Liver (tissue), 9 donors: Measurements from ENCODE around the gene ZKSCAN3. TPM values are rescaled to one million over a fixed set of nuclear protein-coding genes. Genes with fewer than 3 reads are reported as not detected.

Experiments used
- DNase-seq: peaks from one replicate; pipeline ENCODE4 v3.0.0-alpha.2; 2017; ENCODE audit warnings: low spot score
- H3K27ac ChIP-seq, 2 donors: one replicate each; pipeline ENCODE4 v1.7.0; 2013; ENCODE audit warnings: inconsistent platforms in 2 of 2, low read length in 2 of 2, control low read depth in 1 of 2, low read depth in 1 of 2, mild to moderate bottlenecking in 1 of 2
- H3K27me3 ChIP-seq, 4 donors: one replicate each; pipeline versions ENCODE4 v1.6.1 to v1.7.0; 2013; ENCODE audit warnings: low read length in 3 of 4, inconsistent platforms in 1 of 4, mild to moderate bottlenecking in 1 of 4, moderate library complexity in 1 of 4; ENCODE audit not compliant: control insufficient read depth in 4 of 4, insufficient read depth in 4 of 4
- H3K36me3 ChIP-seq, 4 donors: one replicate each; pipeline versions ENCODE4 v1.6.1 to v1.7.0; 2013; ENCODE audit warnings: low read length in 3 of 4, mild to moderate bottlenecking in 3 of 4, low read depth in 1 of 4, moderate library complexity in 1 of 4; ENCODE audit not compliant: control insufficient read depth in 4 of 4, insufficient read depth in 3 of 4
- H3K4me1 ChIP-seq, 4 donors: one replicate each; pipeline versions ENCODE4 v1.6.1 to v1.7.0; 2013; ENCODE audit warnings: low read length in 3 of 4, mild to moderate bottlenecking in 3 of 4, moderate library complexity in 1 of 4; ENCODE audit not compliant: control insufficient read depth in 4 of 4, insufficient read depth in 4 of 4
- H3K4me3 ChIP-seq, 3 donors: one replicate each; pipeline versions ENCODE4 v1.6.1 to v1.7.0; 2013; ENCODE audit warnings: low read length in 3 of 3, control low read depth in 1 of 3, low read depth in 1 of 3, mild to moderate bottlenecking in 1 of 3
- H3K9ac ChIP-seq, 2 donors: one replicate each; pipeline ENCODE4 v1.7.0; 2013; ENCODE audit warnings: low read length in 2 of 2, mild to moderate bottlenecking in 2 of 2, moderate library complexity in 2 of 2, control low read depth in 1 of 2, low read depth in 1 of 2
- H3K9me3 ChIP-seq, 4 donors: one replicate each; pipeline versions ENCODE4 v1.6.1 to v1.7.0; 2013; ENCODE audit warnings: low read length in 3 of 4; ENCODE audit not compliant: control insufficient read depth in 4 of 4
- EGR1 ChIP-seq, 2 donors: IDR thresholded peaks; 2 replicates each; pipeline ENCODE4 v1.6.1; 2016 to 2018; ENCODE audit warnings: antibody characterized with exemption in 2 of 2, low read depth in 2 of 2
- FOXA1 ChIP-seq: IDR thresholded peaks from 2 replicates; pipeline ENCODE4 v1.6.1; 2016; ENCODE audit warnings: antibody characterized with exemption
- FOXA2 ChIP-seq: IDR thresholded peaks from 2 replicates; pipeline ENCODE4 v1.6.1; 2016; ENCODE audit warnings: antibody characterized with exemption
- GABPA ChIP-seq, 2 donors: IDR thresholded peaks in 1 of 2; conservative IDR thresholded peaks in 1 of 2; 2 replicates each; pipeline ENCODE4 v1.6.1; 2016; ENCODE audit warnings: antibody characterized with exemption in 2 of 2, mild to moderate bottlenecking in 1 of 2, moderate library complexity in 1 of 2
- HNF4A ChIP-seq, 2 donors: conservative IDR thresholded peaks; 2 replicates each; pipeline ENCODE4 v1.6.1; 2016; ENCODE audit warnings: antibody characterized with exemption in 2 of 2, mild to moderate bottlenecking in 2 of 2
- HNF4G ChIP-seq: IDR thresholded peaks from 2 replicates; pipeline ENCODE4 v1.6.1; 2016; ENCODE audit warnings: antibody characterized with exemption
- JUND ChIP-seq, 2 donors: IDR thresholded peaks; 2 replicates each; pipeline ENCODE4 v1.6.1; 2016; ENCODE audit warnings: antibody characterized with exemption in 2 of 2
- NR2F2 ChIP-seq: IDR thresholded peaks from 2 replicates; pipeline ENCODE4 v1.6.1; 2016; ENCODE audit warnings: antibody characterized with exemption
- RAD21 ChIP-seq, 2 donors: IDR thresholded peaks; 2 replicates each; pipeline ENCODE4 v1.6.1; 2016; ENCODE audit warnings: antibody characterized with exemption in 2 of 2, mild to moderate bottlenecking in 2 of 2
- RXRA ChIP-seq, 2 donors: IDR thresholded peaks; 2 replicates each; pipeline ENCODE4 v1.6.1; 2017 to 2018; ENCODE audit warnings: antibody characterized with exemption in 2 of 2, mild to moderate bottlenecking in 1 of 2
- SP1 ChIP-seq: IDR thresholded peaks from 2 replicates; pipeline ENCODE4 v1.6.1; 2018; ENCODE audit warnings: antibody characterized with exemption, mild to moderate bottlenecking
- TAF1 ChIP-seq: conservative IDR thresholded peaks from 2 replicates; pipeline ENCODE4 v1.6.1; 2016; ENCODE audit warnings: antibody characterized with exemption, mild to moderate bottlenecking
- YY1 ChIP-seq: IDR thresholded peaks from 2 replicates; pipeline ENCODE4 v1.6.1; 2016; ENCODE audit warnings: antibody characterized with exemption, mild to moderate bottlenecking
- WGBS: extraction: QIAGEN DNeasy Blood & Tissue Kit; methylation state at CpG from one replicate; pipeline ENCODE4 v1.1.7; 2013; 5-methylcytosine and 5-hydroxymethylcytosine counted together
- polyA plus RNA-seq, 2 donors: library from polyadenylated mRNA; stranded (reverse) in 1 of 2; unstranded in 1 of 2; fragments of 200-250 nt in 1 of 2; fragments of >200 nt in 1 of 2; fragmentation: Nextera tagmentation in 1 of 2; extraction: Ambion mirVana in 1 of 2; gene quantifications; one replicate each; pipeline versions ENCODE4 v1.2.1 to v1.2.3, GENCODE V29; 2013 to 2015
- total RNA-seq, 2 donors: library from RNA; depleted of rRNA; stranded (reverse); fragments of >200 nt; gene quantifications; one replicate each; pipeline ENCODE4 v1.2.3, GENCODE V29; 2014
- TF ChIP-seq, protein P1 (sequence below): IDR thresholded peaks from 2 replicates; pipeline ENCODE4 v1.6.1; 2016; ENCODE audit warnings: antibody characterized with exemption
- TF ChIP-seq, protein P2 (sequence below): fragments of 150-350 bp; IDR thresholded peaks from 2 replicates; pipeline ENCODE4 v1.5.1; 2017; ENCODE audit warnings: improper control_type of control experiment, low read depth, low read length; ENCODE audit not compliant: missing input control
- TF ChIP-seq, protein P3 (sequence below): IDR thresholded peaks from 2 replicates; pipeline ENCODE4 v1.6.1; 2016; ENCODE audit warnings: antibody characterized with exemption, mild to moderate bottlenecking
- TF ChIP-seq, protein P4 (sequence below): IDR thresholded peaks from 2 replicates; pipeline ENCODE4 v1.6.1; 2016; ENCODE audit warnings: antibody characterized with exemption
- TF ChIP-seq, protein P5 (sequence below): IDR thresholded peaks from 2 replicates; pipeline ENCODE4 v1.6.1; 2016; ENCODE audit warnings: antibody characterized with exemption
- donor health status: healthy.
- donor health status: healthy.
- donor health status: healthy.
- donor health status: healthy.
- donor health status: healthy.

The ZKSCAN3 gene
- total and polyA plus RNA-seq, 4 donors: 0.93 to 8.8 (median 1.9) TPM

DNA sequence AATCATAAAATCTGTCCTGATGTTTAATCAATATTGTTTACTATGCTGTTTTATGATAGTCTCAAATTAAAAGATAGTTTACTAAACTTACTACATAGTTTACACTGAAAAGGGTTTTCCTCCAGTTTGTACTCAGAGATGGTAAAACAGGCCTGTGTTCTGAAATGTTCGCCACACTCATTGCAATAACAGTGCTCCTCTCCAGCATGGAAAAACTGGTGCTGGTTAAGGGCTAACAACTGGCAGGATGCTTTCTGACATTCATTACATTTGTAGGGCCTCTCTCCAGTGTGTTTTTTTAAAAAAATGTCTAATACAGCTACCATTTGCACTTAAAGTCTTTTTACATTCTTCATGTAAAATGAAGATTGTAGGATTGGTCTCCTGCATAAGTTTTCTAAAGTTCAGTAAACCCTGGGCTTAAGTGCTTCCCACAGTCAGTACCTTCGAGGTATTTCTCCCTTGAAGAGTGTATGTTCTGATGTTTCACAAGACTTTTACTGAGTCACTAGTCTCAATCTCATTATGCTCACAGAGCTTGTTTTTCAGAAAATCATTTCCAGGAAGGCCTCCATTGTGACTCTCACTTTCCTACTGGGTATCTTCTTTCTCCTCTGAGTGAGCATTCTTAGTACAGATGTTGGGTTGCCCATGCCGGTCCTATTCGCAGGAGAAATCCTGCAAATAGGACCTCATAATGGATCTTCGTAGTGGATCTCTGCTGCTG lies 58.5 kb downstream of the ZKSCAN3 start:
- peaks cover 0 to 4% (median 0%) of the 10 kb centered on the region in 4 donors for H3K27me3 ChIP-seq
- H3K9ac ChIP-seq: no peak overlapping the region
- 85% methylated on average over 5 of the region's 5 CpGs for WGBS
- H3K4me1 ChIP-seq: no peaks in the 10 kb centered on the region
- no peak overlapping the region for H3K4me3 ChIP-seq
- no peaks in the 10 kb centered on the region for H3K36me3 ChIP-seq
- H3K27ac ChIP-seq: no peak overlapping the region
- H3K9me3 ChIP-seq: no peaks in the 10 kb centered on the region
- no peak for DNase-seq
- no peak for TF ChIP-seq HNF4G
- no peak for TF ChIP-seq FOXA2
- TF ChIP-seq EGR1 (IDR thresholded peaks at IDR 0.05; ENCODE audit: low read depth in 2 of 2): no peak
- TF ChIP-seq, protein P1, sequence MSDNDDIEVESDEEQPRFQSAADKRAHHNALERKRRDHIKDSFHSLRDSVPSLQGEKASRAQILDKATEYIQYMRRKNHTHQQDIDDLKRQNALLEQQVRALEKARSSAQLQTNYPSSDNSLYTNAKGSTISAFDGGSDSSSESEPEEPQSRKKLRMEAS: no peak
- TF ChIP-seq RAD21 (IDR thresholded peaks at IDR 0.05): no peak
- TF ChIP-seq, protein P2, sequence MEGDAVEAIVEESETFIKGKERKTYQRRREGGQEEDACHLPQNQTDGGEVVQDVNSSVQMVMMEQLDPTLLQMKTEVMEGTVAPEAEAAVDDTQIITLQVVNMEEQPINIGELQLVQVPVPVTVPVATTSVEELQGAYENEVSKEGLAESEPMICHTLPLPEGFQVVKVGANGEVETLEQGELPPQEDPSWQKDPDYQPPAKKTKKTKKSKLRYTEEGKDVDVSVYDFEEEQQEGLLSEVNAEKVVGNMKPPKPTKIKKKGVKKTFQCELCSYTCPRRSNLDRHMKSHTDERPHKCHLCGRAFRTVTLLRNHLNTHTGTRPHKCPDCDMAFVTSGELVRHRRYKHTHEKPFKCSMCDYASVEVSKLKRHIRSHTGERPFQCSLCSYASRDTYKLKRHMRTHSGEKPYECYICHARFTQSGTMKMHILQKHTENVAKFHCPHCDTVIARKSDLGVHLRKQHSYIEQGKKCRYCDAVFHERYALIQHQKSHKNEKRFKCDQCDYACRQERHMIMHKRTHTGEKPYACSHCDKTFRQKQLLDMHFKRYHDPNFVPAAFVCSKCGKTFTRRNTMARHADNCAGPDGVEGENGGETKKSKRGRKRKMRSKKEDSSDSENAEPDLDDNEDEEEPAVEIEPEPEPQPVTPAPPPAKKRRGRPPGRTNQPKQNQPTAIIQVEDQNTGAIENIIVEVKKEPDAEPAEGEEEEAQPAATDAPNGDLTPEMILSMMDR: no peak

DNA sequence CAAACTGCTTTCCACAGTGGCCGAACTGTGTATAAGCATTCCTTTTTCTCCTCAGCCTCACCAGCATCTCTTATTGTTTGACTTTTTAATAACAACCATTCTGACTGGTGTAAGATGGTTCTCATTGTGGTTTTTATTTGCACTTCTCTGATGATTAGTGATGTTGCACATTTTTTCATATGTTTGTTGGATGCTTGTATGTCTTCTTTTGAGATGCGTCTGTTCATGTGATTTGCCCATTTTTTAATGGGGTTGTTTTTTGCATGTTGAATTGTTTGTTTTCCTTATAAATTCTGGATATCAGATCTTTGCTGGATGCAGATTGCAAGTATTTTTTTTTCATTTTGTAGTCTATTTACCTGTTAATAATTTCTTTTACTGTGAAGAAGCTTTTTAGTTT lies 61.0 kb downstream of the ZKSCAN3 start:
- H3K27ac ChIP-seq: no peak overlapping the region
- WGBS: 90% methylated on average over 2 of the region's 2 CpGs
- H3K9me3 ChIP-seq: no peaks in the 10 kb centered on the region
- TF ChIP-seq RXRA (IDR thresholded peaks at IDR 0.05) (no peak), EGR1 (IDR thresholded peaks at IDR 0.05; ENCODE audit: low read depth in 2 of 2) (no peak), GABPA (IDR thresholded peaks at IDR 0.05 in 1 of 2, conservative IDR thresholded peaks at IDR 0.05 in 1 of 2) (no peak), FOXA2 (no peak), YY1 (no peak), TAF1 (no peak), RAD21 (IDR thresholded peaks at IDR 0.05) (no peak), HNF4A (conservative IDR thresholded peaks at IDR 0.05) (no peak), NR2F2 (no peak), SP1 (no peak), HNF4G (no peak), FOXA1 (no peak), JUND (IDR thresholded peaks at IDR 0.05) (no peak)
- TF ChIP-seq, protein P3, sequence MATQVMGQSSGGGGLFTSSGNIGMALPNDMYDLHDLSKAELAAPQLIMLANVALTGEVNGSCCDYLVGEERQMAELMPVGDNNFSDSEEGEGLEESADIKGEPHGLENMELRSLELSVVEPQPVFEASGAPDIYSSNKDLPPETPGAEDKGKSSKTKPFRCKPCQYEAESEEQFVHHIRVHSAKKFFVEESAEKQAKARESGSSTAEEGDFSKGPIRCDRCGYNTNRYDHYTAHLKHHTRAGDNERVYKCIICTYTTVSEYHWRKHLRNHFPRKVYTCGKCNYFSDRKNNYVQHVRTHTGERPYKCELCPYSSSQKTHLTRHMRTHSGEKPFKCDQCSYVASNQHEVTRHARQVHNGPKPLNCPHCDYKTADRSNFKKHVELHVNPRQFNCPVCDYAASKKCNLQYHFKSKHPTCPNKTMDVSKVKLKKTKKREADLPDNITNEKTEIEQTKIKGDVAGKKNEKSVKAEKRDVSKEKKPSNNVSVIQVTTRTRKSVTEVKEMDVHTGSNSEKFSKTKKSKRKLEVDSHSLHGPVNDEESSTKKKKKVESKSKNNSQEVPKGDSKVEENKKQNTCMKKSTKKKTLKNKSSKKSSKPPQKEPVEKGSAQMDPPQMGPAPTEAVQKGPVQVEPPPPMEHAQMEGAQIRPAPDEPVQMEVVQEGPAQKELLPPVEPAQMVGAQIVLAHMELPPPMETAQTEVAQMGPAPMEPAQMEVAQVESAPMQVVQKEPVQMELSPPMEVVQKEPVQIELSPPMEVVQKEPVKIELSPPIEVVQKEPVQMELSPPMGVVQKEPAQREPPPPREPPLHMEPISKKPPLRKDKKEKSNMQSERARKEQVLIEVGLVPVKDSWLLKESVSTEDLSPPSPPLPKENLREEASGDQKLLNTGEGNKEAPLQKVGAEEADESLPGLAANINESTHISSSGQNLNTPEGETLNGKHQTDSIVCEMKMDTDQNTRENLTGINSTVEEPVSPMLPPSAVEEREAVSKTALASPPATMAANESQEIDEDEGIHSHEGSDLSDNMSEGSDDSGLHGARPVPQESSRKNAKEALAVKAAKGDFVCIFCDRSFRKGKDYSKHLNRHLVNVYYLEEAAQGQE: no peak
- TF ChIP-seq, protein P1: no peak
- TF ChIP-seq, protein P2: no peak
- TF ChIP-seq, protein P4, sequence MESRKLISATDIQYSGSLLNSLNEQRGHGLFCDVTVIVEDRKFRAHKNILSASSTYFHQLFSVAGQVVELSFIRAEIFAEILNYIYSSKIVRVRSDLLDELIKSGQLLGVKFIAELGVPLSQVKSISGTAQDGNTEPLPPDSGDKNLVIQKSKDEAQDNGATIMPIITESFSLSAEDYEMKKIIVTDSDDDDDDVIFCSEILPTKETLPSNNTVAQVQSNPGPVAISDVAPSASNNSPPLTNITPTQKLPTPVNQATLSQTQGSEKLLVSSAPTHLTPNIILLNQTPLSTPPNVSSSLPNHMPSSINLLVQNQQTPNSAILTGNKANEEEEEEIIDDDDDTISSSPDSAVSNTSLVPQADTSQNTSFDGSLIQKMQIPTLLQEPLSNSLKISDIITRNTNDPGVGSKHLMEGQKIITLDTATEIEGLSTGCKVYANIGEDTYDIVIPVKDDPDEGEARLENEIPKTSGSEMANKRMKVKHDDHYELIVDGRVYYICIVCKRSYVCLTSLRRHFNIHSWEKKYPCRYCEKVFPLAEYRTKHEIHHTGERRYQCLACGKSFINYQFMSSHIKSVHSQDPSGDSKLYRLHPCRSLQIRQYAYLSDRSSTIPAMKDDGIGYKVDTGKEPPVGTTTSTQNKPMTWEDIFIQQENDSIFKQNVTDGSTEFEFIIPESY: no peak
- TF ChIP-seq, protein P5, sequence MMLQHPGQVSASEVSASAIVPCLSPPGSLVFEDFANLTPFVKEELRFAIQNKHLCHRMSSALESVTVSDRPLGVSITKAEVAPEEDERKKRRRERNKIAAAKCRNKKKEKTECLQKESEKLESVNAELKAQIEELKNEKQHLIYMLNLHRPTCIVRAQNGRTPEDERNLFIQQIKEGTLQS: no peak
- no peak overlapping the region for H3K4me3 ChIP-seq
- no peaks in the 10 kb centered on the region for H3K4me1 ChIP-seq
- no peak overlapping the region for H3K9ac ChIP-seq
- DNase-seq: no peak
- peaks cover 0 to 4% (median 0%) of the 10 kb centered on the region in 4 donors for H3K27me3 ChIP-seq
- no peaks in the 10 kb centered on the region for H3K36me3 ChIP-seq
